NCI-H146 (cell line): Measurements from ENCODE around the gene BMPR2.

ENCODE experiments used
- DNase-seq: peaks from one replicate; lab custom pipeline; 2025; lab: John Stamatoyannopoulos, UW

BMPR2 gene

DNA sequence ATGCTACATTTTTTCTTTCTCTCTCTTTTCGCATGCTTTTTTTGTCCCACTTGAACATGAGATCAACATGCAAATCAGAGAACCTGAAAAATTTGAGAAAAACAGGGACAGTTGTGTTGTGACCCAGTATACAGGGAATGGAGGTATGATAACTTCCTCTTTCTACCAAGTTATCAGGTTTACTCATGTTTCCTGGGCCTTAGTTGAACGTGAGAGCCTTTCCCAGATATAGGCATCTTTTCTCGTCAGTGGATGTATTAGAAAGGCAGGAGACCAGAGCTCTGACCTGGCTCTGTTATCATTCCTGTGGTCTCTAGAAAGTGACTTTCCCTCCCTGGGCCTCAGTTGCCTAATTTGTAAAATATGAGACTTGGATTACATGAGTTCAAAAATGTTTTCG is 228.6 kb downstream of the BMPR2 start:
- no peak for DNase-seq

DNA sequence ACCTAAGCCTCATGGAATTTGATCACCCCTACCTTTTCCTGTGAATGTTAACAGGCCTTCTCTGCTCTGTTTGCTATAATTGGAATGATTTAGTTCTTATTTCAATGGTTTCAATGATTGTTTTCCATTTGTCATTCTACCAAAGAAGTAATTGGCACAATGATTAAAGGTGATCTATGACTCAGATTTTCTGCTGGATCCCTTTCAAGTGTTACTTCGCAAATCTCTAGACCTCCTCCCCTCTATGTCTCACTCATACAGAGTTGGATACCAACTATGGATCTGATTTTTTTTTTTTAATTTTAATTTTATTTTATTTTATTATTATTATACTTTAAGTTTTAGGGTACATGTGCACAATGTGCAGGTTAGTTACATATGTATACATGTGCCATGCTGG is 229.0 kb downstream of the BMPR2 start:
- no peak for DNase-seq

GRCh38 chr2:202608142-202608852 is 232.2 kb downstream of the BMPR2 start:
- DNase-seq, result no peak

DNA sequence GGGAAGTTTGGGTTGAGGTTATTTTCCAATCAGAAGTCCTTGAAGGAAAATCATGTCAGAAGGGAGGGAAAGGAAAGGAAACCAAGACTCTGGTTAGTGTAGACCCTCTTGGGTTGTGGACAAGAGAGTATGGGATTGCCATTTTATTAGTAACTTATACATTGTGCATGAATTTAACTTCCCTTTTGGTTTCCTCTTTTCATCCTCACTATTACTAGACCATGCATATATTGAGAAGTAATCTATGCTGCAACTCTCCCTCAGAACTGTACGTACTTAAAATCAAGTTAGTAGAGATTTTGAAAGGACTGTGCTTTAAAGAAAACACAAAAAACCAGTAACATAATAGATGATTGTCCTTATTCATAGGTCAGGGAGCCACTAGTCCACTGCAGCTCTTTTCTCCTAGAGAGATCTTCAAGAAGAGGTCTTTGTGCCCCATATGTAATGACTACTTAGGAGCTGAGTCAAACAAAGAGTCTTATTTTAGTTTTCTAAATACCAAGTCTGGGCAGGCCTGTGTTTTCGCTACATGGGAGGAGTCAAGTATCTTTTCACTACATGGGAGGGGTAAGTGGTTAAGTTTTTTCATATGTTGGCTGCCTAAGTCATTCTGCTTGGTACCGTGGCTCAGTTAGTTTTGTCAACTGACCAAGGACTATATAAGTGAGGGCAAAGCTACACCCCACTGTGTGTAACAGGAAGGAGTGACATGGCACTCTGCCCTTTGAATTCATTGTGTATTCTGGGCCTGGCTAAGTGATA is 233.4 kb downstream of the BMPR2 start:
- no peak for DNase-seq

DNA sequence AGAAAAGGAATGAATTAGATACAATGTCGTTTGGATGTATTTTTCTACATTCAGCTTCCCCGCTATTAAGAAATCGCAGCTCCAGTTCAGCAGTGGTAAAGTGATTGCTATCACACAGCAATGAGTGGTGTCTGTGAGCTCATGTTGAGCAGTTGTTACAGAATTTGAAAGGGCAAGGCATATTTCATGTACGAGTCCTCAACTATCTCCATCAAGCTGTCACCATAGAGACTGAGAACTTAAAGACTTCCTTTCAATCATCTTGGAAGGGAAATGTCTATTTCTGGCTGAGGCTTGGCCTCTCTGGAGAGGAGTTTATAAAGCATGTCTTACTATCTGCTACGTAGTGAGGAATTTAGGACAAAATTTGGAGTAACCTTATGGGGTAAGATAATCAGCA is 234.3 kb downstream of the BMPR2 start:
- DNase-seq, result no peak

DNA sequence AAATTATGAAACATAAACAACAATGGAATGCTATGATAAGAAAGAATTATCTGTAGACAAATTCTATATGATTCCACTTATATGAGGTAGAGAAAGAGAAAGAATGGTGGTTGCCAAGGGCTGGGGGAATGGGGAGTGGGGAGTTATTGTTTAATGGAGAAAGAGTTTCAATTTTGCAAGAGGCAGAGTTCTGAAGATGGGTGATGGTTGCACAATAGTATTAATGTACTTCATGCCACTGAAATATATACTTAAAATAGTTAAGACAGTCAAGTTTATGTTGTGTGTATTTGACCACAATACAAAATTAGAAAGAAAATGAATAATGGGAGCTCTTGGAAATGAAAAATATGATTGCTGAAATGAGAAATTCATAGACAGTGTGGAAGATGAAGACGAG is 236.0 kb downstream of the BMPR2 start:
- no peak for DNase-seq

GRCh38 chr2:202613479-202613878 is 237.4 kb downstream of the BMPR2 start:
- no peak for DNase-seq
